HCT116 (cell line): ENCODE measurements around the gene GPD2. TPM values are rescaled to one million over a fixed set of nuclear protein-coding genes. Genes with fewer than 3 reads are reported as not detected.

Experiments used
- ATAC-seq: fragments of 200-7000 bp; cut with Tn5 transposase; 2 replicates; pipeline ENCODE4 v1.9.1; 2020; ENCODE audit warnings: mild to moderate bottlenecking, moderate library complexity
- BruUV-seq: library from RNA; stranded (reverse); fragments of 400-500 nt; replicated peaks from 2 replicates; lab custom pipeline; 2021; lab: Mats Ljungman, UMichigan
- CTCF ChIA-PET: fragments of 300-600 bp; sonication (Branson Sonifier 250); formaldehyde crosslinking; loops from one replicate; lab custom pipeline; 2021; ENCODE audit warnings: antibody characterized with exemption; lab: Charles Lee
- POLR2A ChIA-PET: fragments of 300-600, 350-600 bp; sonication (Branson Sonifier 250); formaldehyde crosslinking; loops from one replicate; lab custom pipeline; 2021; ENCODE audit warnings: antibody characterized with exemption; lab: Charles Lee
- RAD21 ChIA-PET, 2 experiments: fragments of 300-600 bp; sonication (Branson Sonifier 250); formaldehyde crosslinking; loops; one replicate each; lab custom pipeline; 2023; ENCODE audit warnings: low total read pairs in 2 of 2; ENCODE audit not compliant: uncharacterized antibody in 2 of 2, unreplicated experiment in 2 of 2, low non-redundant PET in 1 of 2; lab: Charles Lee
- DNase-seq: peaks from one replicate; pipeline ENCODE4 v3.0.0-alpha.2; 2010; ENCODE audit warnings: low read depth, low spot score
- H2AFZ ChIP-seq: fragments of 200-600 bp; shearing (Covaris generic), sonication (generic); 2 replicates; pipeline ENCODE4 v1.6.1; 2017; ENCODE audit warnings: low read depth, mixed run types, mixed read lengths, antibody characterized with exemption, low read length; ENCODE audit not compliant: poor library complexity, severe bottlenecking
- H3K27ac ChIP-seq: 2 replicates; pipeline ENCODE4 v1.5.1; 2012; ENCODE audit warnings: low read depth, low read length
- H3K27me3 ChIP-seq: fragments of 200-600 bp; sonication (generic); 2 replicates; pipeline ENCODE4 v1.6.1; 2016; ENCODE audit warnings: mixed run types, low read length, mixed read lengths; ENCODE audit not compliant: insufficient read depth
- H3K36me3 ChIP-seq, 2 experiments: fragments of 200-500 bp in 1 of 2; fragments of 200-600 bp in 1 of 2; sonication (Bioruptor generic) in 1 of 2; sonication (generic) in 1 of 2; 2 replicates each; pipeline versions ENCODE4 v1.5.1 to v1.6.1; 2014 to 2016; ENCODE audit warnings: low read length in 2 of 2, inconsistent platforms in 1 of 2, mixed read lengths in 1 of 2, mixed run types in 1 of 2; ENCODE audit not compliant: insufficient read depth in 2 of 2, control insufficient read depth in 1 of 2
- H3K4me1 ChIP-seq, 2 experiments: fragments of 200-600 bp in 1 of 2; sonication (generic) in 1 of 2; 2 replicates each; pipeline versions ENCODE4 v1.5.1 to v1.6.1; 2012 to 2017; ENCODE audit warnings: low read length in 2 of 2, inconsistent platforms in 1 of 2, mild to moderate bottlenecking in 1 of 2, mixed read lengths in 1 of 2, mixed run types in 1 of 2, moderate library complexity in 1 of 2; ENCODE audit not compliant: insufficient read depth in 2 of 2, control insufficient read depth in 1 of 2
- H3K4me2 ChIP-seq: fragments of 200-600 bp; sonication (generic); 2 replicates; pipeline ENCODE4 v1.6.1; 2017; ENCODE audit warnings: mixed run types, low read length, mixed read lengths
- H3K4me3 ChIP-seq, 2 experiments: fragments of 200-600 bp in 1 of 2; sonication (generic) in 1 of 2; replicated peaks in 1 of 2; 2 replicates each; pipeline ENCODE4 v1.5.1; 2011 to 2016; ENCODE audit warnings: low read length in 2 of 2, control low read depth in 1 of 2, low read depth in 1 of 2, mild to moderate bottlenecking in 1 of 2, mixed read lengths in 1 of 2, mixed run types in 1 of 2
- H3K79me2 ChIP-seq: fragments of 200-600 bp; sonication (generic); 2 replicates; pipeline ENCODE4 v1.6.1; 2017; ENCODE audit warnings: mild to moderate bottlenecking, mixed run types, low read length, moderate library complexity, mixed read lengths; ENCODE audit not compliant: insufficient read depth
- H3K9ac ChIP-seq: fragments of 200-600 bp; sonication (generic); 2 replicates; pipeline ENCODE4 v1.6.1; 2016; ENCODE audit warnings: low read length, mixed read lengths
- H3K9me2 ChIP-seq: fragments of 200-600 bp; sonication (generic), shearing (Covaris generic); 2 replicates; pipeline ENCODE4 v1.6.1; 2017; ENCODE audit warnings: mixed run types, mild to moderate bottlenecking, moderate library complexity; ENCODE audit not compliant: insufficient read depth
- H3K9me3 ChIP-seq, 2 experiments: fragments of 200-500 bp in 1 of 2; fragments of 200-600 bp in 1 of 2; sonication (Bioruptor generic) in 1 of 2; sonication (generic) in 1 of 2; 2 replicates each; pipeline ENCODE4 v1.6.1; 2014 to 2017; ENCODE audit warnings: low read length in 2 of 2, mixed read lengths in 2 of 2, inconsistent platforms in 1 of 2, low read depth in 1 of 2, mild to moderate bottlenecking in 1 of 2, mixed run types in 1 of 2, moderate library complexity in 1 of 2; ENCODE audit not compliant: control insufficient read depth in 1 of 2, insufficient read depth in 1 of 2
- H4K20me1 ChIP-seq: fragments of 200-600 bp; sonication (generic), shearing (Covaris generic); 2 replicates; pipeline ENCODE4 v1.6.1; 2017; ENCODE audit warnings: mixed run types, mild to moderate bottlenecking, moderate library complexity; ENCODE audit not compliant: insufficient read depth
- CEBPB ChIP-seq: IDR thresholded peaks from 2 replicates; pipeline ENCODE4 v1.6.1; 2012; ENCODE audit warnings: low read depth
- EZH2phosphoT487 ChIP-seq: fragments of 200-600 bp; IDR thresholded peaks from 2 replicates; pipeline ENCODE4 v1.6.1; 2018; ENCODE audit warnings: antibody characterized with exemption, borderline replicate concordance
- JUND ChIP-seq: IDR thresholded peaks from 2 replicates; pipeline ENCODE4 v1.6.1; 2012
- POLR2A ChIP-seq: IDR thresholded peaks from 2 replicates; pipeline ENCODE4 v1.7.0; 2011; ENCODE audit warnings: borderline replicate concordance; ENCODE audit not compliant: insufficient read depth, insufficient read length; ENCODE audit errors: extremely low read depth
- POLR2AphosphoS5 ChIP-seq: IDR thresholded peaks from 2 replicates; pipeline ENCODE4 v1.6.1; 2011; ENCODE audit warnings: mild to moderate bottlenecking, low read depth, low read length, moderate library complexity
- RAD21 ChIP-seq: IDR thresholded peaks from 2 replicates; pipeline ENCODE4 v1.6.1; 2012; ENCODE audit warnings: low read depth, mild to moderate bottlenecking
- YY1 ChIP-seq: IDR thresholded peaks from 2 replicates; pipeline ENCODE4 v1.6.1; 2011; ENCODE audit warnings: low read length, low read depth, moderate library complexity, mild to moderate bottlenecking; ENCODE audit not compliant: insufficient replicate concordance; ENCODE audit errors: extremely low read depth
- ZNF274 ChIP-seq: fragments of 200-500 bp; sonication (Bioruptor generic); IDR thresholded peaks from 2 replicates; pipeline ENCODE4 v1.6.1; 2014; ENCODE audit warnings: mild to moderate bottlenecking, low read depth, low read length, inconsistent platforms
- intact Hi-C: fragments of 100-400 bp; cut with micrococcal nuclease; formaldehyde crosslinking; loops from 2 replicates; pipeline ENCODE4 v1.10.0; 2022
- total RNA-seq: library from RNA; stranded (reverse); gene quantifications from one replicate; pipeline ENCODE4 v1.2.1, GENCODE V29; 2021; ENCODE audit not compliant: unreplicated experiment
- TF ChIP-seq, protein P1 (sequence below), 3 experiments: fragments of 200-600 bp in 1 of 3; sonication (generic) in 1 of 3; IDR thresholded peaks in 2 of 3; conservative IDR thresholded peaks in 1 of 3; 2 replicates each; pipeline ENCODE4 v1.5.1; 2012 to 2017; ENCODE audit warnings: low read depth in 2 of 3, low read length in 2 of 3, antibody characterized with exemption in 1 of 3, borderline replicate concordance in 1 of 3, control low read depth in 1 of 3, mild to moderate bottlenecking in 1 of 3, mixed read lengths in 1 of 3, mixed run types in 1 of 3, moderate library complexity in 1 of 3; ENCODE audit not compliant: insufficient read depth in 1 of 3

The GPD2 gene
- total RNA-seq, 1 experiment from 2014 or later, result 80.7 TPM

DNA sequence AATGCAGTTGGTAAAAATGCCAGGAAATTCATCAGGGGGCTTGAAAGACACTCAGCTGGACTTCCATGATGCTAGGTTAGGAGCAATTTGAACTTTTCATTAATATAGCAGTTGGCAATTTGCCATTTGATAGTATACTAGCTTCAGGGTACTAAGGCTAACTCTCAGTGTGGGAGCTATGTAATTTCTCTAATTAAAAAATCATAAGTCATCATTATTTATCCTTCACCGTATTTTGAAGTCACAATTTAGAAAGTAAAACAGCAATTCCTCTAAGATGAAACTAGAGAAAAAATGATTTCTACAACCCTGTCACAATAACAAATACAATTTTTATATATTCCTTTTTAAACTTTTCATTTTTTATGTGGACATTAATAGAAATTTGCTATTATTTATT is 190.8 kb downstream of the GPD2 start:
- RAD21 ChIA-PET, result no interaction called here
- no peaks in the 10 kb centered on the region for H4K20me1 ChIP-seq

More for the DNA sequence above, 190.8 kb downstream of the GPD2 start:
- DNase-seq (no peak), ATAC-seq (no peak)
- no peaks in the 10 kb centered on the region for H3K79me2 ChIP-seq
- no peak overlapping the region for H3K9ac ChIP-seq
- no peaks in the 10 kb centered on the region for H3K4me1 ChIP-seq
- H2AFZ ChIP-seq, result no peak overlapping the region
- H3K9me2 ChIP-seq, result no peaks in the 10 kb centered on the region
- no peaks in the 10 kb centered on the region for H3K27me3 ChIP-seq
- H3K36me3 ChIP-seq, result no peaks in the 10 kb centered on the region
- BruUV-seq, result no TSS peak
- TF ChIP-seq RAD21, result no peak
- TF ChIP-seq CEBPB, result no peak
- TF ChIP-seq POLR2A, result no peak
- no peak for TF ChIP-seq ZNF274
- no peak for TF ChIP-seq POLR2AphosphoS5
- no peak for TF ChIP-seq YY1
- TF ChIP-seq, protein P1, sequence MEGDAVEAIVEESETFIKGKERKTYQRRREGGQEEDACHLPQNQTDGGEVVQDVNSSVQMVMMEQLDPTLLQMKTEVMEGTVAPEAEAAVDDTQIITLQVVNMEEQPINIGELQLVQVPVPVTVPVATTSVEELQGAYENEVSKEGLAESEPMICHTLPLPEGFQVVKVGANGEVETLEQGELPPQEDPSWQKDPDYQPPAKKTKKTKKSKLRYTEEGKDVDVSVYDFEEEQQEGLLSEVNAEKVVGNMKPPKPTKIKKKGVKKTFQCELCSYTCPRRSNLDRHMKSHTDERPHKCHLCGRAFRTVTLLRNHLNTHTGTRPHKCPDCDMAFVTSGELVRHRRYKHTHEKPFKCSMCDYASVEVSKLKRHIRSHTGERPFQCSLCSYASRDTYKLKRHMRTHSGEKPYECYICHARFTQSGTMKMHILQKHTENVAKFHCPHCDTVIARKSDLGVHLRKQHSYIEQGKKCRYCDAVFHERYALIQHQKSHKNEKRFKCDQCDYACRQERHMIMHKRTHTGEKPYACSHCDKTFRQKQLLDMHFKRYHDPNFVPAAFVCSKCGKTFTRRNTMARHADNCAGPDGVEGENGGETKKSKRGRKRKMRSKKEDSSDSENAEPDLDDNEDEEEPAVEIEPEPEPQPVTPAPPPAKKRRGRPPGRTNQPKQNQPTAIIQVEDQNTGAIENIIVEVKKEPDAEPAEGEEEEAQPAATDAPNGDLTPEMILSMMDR (IDR thresholded peaks at IDR 0.05 in 2 of 3, conservative IDR thresholded peaks at IDR 0.05 in 1 of 3; ENCODE audit: borderline replicate concordance in 1 of 3, insufficient read depth in 1 of 3, low read depth in 2 of 3, low read length in 2 of 3), result no peak
- no peak for TF ChIP-seq JUND
- TF ChIP-seq EZH2phosphoT487, result no peak
- no peak overlapping the region for H3K4me3 ChIP-seq
- CTCF ChIA-PET, result no interaction called here
- H3K4me2 ChIP-seq, result no peak overlapping the region
- intact Hi-C loops, result no loop called here
- no peak overlapping the region for H3K27ac ChIP-seq
- POLR2A ChIA-PET, result no interaction called here
- H3K9me3 ChIP-seq, result no peaks in the 10 kb centered on the region
